IPS-18a (cell line): ENCODE results near the gene VOPP1.
"Not testable (repeated sequence)": the region's sequence is repeated elsewhere in the genome, so short reads cannot be mapped to it uniquely, and the experiment has no call there.

Experiments
- H3K27ac ChIP-seq: one replicate; pipeline ENCODE4 v1.5.1; 2013; ENCODE audit warnings: low read length
- H3K27me3 ChIP-seq: one replicate; pipeline ENCODE4 v1.6.1; 2013; ENCODE audit warnings: mild to moderate bottlenecking, low read length; ENCODE audit not compliant: control insufficient read depth, insufficient read depth
- H3K36me3 ChIP-seq: one replicate; pipeline ENCODE4 v1.6.1; 2013; ENCODE audit warnings: low read depth, low read length; ENCODE audit not compliant: control insufficient read depth
- H3K4me1 ChIP-seq: one replicate; pipeline ENCODE4 v1.6.1; 2013; ENCODE audit warnings: low read depth, low read length; ENCODE audit not compliant: control insufficient read depth
- H3K4me3 ChIP-seq: one replicate; pipeline ENCODE4 v1.5.1; 2013; ENCODE audit warnings: low read length
- H3K9ac ChIP-seq: one replicate; pipeline ENCODE4 v1.6.1; 2013; ENCODE audit warnings: mild to moderate bottlenecking, low read length, moderate library complexity
- H3K9me3 ChIP-seq: one replicate; pipeline ENCODE4 v1.6.1; 2013; ENCODE audit warnings: low read depth, low read length; ENCODE audit not compliant: control insufficient read depth

VOPP1 gene

DNA sequence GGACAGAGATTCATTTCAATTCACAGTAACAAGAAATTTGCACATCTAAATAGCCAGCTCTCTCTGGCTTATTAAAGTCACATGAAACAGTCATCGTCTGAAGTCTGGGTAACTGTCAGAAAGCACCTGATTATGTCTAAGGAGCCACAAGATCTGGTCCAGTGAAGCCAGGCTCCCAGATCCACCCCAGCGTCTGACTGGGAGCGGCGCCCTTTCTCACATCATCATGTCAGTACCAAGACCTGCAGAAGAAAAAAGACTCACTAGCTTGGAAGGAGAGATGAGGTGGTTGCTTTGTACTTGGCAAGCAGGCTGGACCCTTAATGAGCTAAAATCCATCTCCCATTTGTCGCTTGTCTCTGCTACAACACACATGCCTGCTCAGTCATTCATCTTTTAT lies 58.4 kb downstream of the VOPP1 start:
- Histone ChIP-seq H3K4me1 (peaks cover 11% of the 10 kb centered on the region), H3K27ac (no peak overlapping the region), H3K9ac (no peak overlapping the region), H3K36me3 (peaks cover 5% of the 10 kb centered on the region), H3K4me3 (no peak overlapping the region), H3K27me3 (no peaks in the 10 kb centered on the region), H3K9me3 (no peaks in the 10 kb centered on the region)

DNA sequence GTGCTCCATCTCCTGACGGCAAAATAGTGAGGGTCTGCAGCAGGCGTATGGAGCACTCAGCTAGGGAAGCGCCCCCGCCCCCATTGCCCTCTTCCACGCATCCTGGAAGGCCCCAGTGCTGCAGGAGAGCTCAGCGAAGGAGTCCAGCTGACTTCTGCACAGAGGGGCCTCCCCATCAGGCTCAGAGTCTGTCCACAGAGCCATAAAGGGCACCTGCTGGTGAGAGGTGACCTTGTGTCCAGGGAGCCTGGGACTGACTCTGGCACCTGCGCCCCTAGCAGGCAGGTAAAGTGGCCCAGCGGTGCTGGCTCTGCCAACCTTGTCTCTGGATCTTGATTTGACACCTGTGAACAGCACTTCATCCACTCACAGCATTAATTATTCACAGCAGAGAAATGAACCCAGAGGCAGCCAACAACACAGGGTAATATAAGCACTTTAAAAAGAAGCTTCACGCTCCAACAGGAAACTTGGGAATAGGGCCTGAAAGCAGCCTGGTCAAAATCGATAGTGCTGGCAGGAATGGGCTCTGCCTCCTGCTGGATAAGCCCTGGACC lies 59.6 kb downstream of the VOPP1 start:
- Histone ChIP-seq H3K9ac (no peak overlapping the region), H3K27me3 (no peaks in the 10 kb centered on the region), H3K9me3 (no peaks in the 10 kb centered on the region), H3K27ac (no peak overlapping the region), H3K4me1 (peaks cover 11% of the 10 kb centered on the region), H3K4me3 (no peak overlapping the region), H3K36me3 (peaks cover 5% of the 10 kb centered on the region)

DNA sequence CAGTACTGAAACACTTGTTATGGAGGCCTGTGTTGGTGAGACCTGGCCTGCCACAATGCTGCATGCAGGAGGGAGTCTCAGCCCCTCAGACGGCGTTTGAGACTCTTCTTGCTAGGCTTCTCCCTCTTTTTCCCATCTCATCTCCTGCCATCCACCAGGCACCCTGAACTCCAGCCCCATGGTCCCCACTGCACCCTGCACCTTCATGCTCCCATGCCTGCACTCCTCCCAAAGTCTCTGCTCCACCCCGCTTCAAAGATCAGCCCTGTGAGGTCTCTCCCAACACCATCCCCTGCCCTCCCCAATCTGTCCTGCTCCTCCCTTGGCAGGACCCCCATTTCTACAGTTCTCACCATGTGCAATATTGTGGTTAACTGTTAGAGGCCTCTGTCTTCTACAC lies 61.7 kb downstream of the VOPP1 start:
- no peak overlapping the region for H3K27ac ChIP-seq
- H3K9ac ChIP-seq = no peak overlapping the region
- H3K4me1 ChIP-seq = peaks cover 11% of the 10 kb centered on the region

DNA sequence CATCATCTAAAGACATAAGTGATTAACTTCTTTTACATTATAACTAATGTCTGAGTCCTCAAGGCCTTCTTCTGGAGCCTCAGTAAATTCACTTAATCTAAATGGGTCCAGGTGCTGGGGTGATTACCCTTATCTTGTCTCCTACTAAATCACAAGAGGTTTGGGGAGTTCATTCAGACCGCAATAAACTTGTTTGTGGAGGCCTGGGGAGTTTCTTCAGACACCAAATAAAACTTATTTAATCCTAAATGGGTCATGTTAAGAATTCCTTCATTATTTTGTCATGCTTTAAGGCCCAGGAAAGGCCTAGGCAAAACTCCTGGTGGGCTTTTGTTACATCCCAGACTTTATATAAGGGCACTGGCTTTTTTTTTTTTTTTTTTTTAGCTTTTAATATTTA lies 62.1 kb downstream of the VOPP1 start:
- H3K9me3 ChIP-seq, H3K27ac ChIP-seq, H3K9ac ChIP-seq, H3K4me3 ChIP-seq, H3K36me3 ChIP-seq, H3K27me3 ChIP-seq: not testable (repeated sequence)
- H3K4me1 ChIP-seq = peaks cover 11% of the 10 kb centered on the region

More for the DNA sequence above, 61.7 kb downstream of the VOPP1 start:
- Histone ChIP-seq H3K27me3 (no peaks in the 10 kb centered on the region), H3K36me3 (no peaks in the 10 kb centered on the region), H3K4me3 (no peak overlapping the region), H3K9me3 (no peaks in the 10 kb centered on the region)

DNA sequence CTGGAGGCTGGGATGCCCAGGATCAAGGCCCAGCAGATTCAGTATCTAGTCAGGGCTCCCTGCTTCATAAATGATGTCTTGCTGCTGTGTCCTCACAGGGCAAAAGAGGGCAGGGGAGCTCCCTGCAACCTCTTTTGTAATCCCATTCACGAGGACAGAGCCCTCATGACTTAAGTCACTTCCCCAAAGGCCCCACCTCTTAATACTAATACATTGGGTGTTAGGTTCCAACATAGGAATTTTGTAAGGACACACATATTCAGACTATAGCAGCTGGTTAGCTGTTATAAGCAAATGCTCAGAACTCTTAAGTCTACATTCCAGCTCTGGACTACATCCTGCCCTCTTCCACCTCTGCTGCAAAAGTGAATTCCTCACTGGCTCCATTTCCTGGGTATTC lies 63.0 kb downstream of the VOPP1 start:
- Histone ChIP-seq H3K27me3 (no peaks in the 10 kb centered on the region), H3K27ac (no peak overlapping the region), H3K9me3 (no peaks in the 10 kb centered on the region), H3K4me1 (peaks cover 11% of the 10 kb centered on the region), H3K9ac (no peak overlapping the region), H3K4me3 (no peak overlapping the region), H3K36me3 (no peaks in the 10 kb centered on the region)

DNA sequence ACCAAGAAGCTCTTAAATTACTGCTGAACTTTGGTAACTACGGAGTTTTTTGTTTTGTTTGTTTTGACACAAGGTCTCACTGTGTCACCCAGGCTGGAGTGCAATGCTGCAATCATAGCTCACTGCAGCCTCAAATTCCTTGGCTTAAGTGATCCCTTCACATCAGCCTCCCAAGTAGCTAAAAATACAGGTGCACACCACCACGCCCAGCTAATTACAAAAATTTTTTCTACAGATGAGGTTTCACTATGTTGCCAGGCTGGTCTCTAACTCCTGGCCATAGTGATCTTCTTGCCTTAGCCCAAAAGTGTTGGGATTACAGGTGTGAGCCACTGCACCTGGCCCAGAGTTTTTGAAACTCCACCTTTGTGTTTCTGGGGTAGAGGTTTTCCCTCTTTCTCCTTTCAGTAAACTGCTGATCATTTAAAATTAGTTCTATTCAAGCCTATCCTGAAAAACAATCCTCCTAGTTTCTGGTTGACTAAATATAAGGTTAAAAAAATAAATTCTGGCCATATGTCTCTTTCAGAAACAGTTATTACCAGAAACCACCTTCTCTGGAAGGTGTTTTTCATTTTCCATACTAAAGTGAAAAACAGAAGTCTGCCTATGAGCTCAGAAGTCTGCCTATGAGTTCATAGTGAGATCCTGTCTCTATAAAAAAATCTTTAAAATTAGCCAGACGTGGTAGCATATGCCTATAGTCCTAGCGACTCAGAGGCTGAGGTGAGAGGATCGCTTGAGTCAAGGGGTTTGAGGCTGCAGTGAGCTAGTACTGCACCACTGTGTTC lies 63.9 kb downstream of the VOPP1 start:
- no peak overlapping the region for H3K9ac ChIP-seq
- peaks cover 11% of the 10 kb centered on the region for H3K4me1 ChIP-seq
- H3K9me3 ChIP-seq = no peaks in the 10 kb centered on the region
- H3K27me3 ChIP-seq = no peaks in the 10 kb centered on the region
- no peak overlapping the region for H3K27ac ChIP-seq
- H3K4me3 ChIP-seq = no peak overlapping the region
- H3K36me3 ChIP-seq = no peaks in the 10 kb centered on the region

DNA sequence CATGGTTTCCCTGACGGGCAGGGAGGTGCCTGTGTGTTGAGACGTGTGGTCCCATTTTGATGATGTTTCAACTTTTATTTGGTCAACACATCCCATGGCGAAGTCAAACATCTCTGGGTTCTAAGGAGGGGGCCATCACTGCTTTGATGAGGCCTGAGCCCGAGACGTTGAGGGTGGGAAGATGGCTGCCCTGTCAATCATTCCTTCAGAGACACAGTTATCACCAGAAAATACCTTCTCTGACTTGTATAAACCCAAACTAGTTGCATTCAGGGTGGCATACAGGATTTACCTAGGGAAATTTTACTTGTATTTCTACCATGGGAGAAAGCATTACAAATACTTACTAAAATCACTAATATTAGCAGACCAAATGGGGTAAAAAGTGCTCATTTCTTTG lies 64.6 kb downstream of the VOPP1 start:
- no peak overlapping the region for H3K4me3 ChIP-seq
- H3K27ac ChIP-seq = no peak overlapping the region
- no peaks in the 10 kb centered on the region for H3K27me3 ChIP-seq
- peaks cover 11% of the 10 kb centered on the region for H3K4me1 ChIP-seq
- H3K9me3 ChIP-seq = no peaks in the 10 kb centered on the region
- H3K9ac ChIP-seq = no peak overlapping the region
- no peaks in the 10 kb centered on the region for H3K36me3 ChIP-seq

DNA sequence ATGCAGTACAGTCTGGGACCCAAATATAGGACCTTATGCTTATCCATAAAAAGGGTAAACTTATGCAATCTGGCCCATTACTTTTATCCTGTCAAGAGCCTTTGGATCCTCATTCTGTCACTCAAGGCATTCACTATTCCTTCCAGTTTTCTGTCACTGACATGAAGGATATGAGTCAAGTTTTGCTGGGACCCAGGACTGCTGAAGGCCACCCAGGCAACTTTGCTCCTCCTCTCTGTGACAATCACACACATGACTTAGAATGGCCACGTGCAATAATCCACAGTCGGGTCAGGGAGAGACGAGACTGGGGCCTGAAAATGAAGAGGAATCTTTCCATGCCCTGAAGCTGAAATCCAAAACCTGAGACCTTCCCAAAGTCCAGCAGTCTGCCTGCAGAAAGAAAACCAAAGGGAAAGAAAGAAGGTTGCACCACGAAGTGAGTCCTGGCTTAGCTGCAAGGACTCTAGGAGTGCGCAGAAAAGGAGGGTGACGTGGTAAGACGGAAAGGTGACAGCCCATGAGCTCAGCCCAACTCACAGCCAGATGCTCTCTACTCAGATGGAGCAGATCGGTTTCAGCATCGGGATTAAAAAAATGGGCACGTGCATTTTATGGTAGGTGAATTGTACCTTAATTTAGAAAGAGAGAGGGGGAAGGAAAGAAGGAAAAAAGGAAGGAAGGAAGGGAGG lies 67.2 kb downstream of the VOPP1 start:
- no peaks in the 10 kb centered on the region for H3K36me3 ChIP-seq
- H3K4me3 ChIP-seq = no peak overlapping the region
- H3K9ac ChIP-seq = no peak overlapping the region
- no peaks in the 10 kb centered on the region for H3K4me1 ChIP-seq
- no peaks in the 10 kb centered on the region for H3K9me3 ChIP-seq
- H3K27ac ChIP-seq = no peak overlapping the region
- H3K27me3 ChIP-seq = no peaks in the 10 kb centered on the region

DNA sequence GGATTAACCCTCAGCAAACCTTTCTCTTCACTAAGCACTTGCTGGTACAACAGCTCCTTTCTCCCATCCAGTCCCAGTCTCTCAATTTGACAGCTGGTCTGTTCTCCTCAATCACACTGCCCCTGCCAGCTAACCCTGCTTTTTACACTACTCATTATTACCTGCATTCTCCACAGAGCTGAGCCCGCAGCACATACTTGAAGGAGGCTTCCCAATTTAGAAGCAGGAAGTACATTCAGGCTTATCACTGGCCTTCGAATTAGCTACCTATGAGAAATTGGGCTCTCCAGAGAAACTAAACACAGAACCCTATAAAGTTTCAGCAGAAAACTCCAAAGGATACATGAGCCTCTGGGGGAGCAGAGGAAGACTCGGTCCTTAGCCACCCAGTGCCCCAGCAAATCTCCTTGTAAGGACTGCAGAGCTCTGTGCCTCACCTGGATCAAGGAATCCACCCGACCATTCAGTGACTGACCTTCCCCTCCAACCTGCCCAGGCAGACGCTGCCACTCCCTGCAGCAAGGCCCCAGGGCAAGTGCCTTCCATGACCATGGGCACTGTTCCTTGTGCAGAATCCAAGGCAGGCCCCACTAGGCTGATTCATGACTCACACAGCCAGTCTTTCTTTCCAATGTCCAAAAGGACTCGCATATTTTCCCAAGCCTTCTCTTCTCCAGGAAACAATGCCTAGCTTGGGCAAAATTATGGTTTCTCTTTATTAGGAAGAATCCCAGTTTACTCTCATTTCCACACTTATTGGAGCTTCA lies 68.0 kb downstream of the VOPP1 start:
- H3K4me1 ChIP-seq = no peaks in the 10 kb centered on the region
- H3K9ac ChIP-seq = no peak overlapping the region
- no peaks in the 10 kb centered on the region for H3K9me3 ChIP-seq
- no peak overlapping the region for H3K27ac ChIP-seq
- H3K27me3 ChIP-seq = no peaks in the 10 kb centered on the region
- H3K36me3 ChIP-seq = no peaks in the 10 kb centered on the region
- no peak overlapping the region for H3K4me3 ChIP-seq

DNA sequence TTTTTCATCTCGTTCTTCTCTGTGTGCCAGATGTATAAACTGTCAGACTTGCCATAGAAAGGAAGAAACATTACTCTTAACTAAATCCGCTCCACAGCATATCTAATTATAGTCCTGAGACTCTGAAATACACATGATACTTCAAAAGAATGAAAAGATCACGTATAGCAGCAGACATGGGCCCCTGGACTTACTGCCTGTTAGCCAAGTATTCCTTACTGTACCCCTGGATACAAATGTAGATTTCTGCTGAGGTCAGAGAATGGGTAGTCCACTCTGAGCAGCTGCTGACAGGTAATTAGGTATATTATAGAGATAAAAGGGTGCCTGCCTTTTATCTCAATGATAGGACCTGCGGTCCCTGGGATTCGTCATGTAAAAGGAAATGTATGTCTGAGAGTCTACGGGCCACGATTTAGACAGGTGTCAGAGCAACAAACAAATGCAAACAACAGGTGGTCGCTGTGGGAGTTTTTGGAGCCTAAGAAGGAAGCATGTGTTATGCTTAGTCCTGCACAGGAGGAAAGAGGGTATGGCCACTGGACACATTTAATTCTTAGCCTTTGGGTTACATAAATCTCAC lies 69.4 kb downstream of the VOPP1 start:
- Histone ChIP-seq H3K4me3 (no peak overlapping the region), H3K9ac (no peak overlapping the region), H3K27ac (no peak overlapping the region), H3K9me3 (no peaks in the 10 kb centered on the region), H3K4me1 (no peaks in the 10 kb centered on the region), H3K27me3 (no peaks in the 10 kb centered on the region), H3K36me3 (no peaks in the 10 kb centered on the region)

DNA sequence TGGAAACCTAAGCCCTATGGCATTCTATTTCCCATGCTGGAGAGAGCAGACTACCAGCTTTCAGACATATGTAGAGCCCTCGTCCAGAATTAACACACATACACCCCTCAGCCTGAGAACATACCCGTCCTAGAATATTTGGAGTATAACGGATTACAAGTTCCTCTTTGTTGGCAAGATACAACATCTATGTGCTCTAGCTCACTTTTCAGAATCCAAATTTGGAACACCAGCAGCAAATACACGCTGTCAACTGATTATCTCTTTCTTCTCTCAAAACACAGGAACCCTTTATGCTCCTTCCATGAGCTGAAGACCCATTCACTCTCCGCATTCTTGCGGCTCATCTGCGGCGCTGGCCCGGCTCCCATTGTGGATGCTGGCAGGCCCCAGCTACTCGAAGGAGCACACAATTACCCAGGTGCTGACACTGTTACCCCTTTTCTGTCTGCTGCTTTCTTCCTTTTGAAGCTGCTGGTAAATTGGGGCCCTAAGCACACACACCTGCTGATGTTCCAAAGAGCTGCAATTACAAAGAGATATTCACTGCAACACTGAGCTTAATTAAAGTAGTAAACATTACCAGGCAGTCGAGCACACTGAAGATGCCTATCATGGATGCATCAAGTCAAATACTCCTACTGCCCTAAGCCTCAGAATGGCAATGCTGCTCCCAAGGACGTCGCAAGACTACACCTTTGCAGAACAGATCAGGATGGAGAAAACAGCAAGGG lies 70.0 kb downstream of the VOPP1 start:
- no peaks in the 10 kb centered on the region for H3K4me1 ChIP-seq
- H3K27ac ChIP-seq = no peak overlapping the region
- no peaks in the 10 kb centered on the region for H3K27me3 ChIP-seq
- H3K4me3 ChIP-seq = no peak overlapping the region
- H3K9me3 ChIP-seq = no peaks in the 10 kb centered on the region
- H3K36me3 ChIP-seq = no peaks in the 10 kb centered on the region
- no peak overlapping the region for H3K9ac ChIP-seq
